NOMO-1 treated with DMSO at 0.1 percent for 48 hours (cell line): ENCODE measurements around the gene CNGA2.
"Not testable (repeated sequence)": the region's sequence is repeated elsewhere in the genome, so short reads cannot be mapped to it uniquely, and the experiment has no call there.

ENCODE experiments used
- DNase-seq: peaks from one replicate; lab custom pipeline; 2025; ENCODE audit not compliant: unreplicated experiment; lab: John Stamatoyannopoulos, UW

CNGA2 gene

DNA sequence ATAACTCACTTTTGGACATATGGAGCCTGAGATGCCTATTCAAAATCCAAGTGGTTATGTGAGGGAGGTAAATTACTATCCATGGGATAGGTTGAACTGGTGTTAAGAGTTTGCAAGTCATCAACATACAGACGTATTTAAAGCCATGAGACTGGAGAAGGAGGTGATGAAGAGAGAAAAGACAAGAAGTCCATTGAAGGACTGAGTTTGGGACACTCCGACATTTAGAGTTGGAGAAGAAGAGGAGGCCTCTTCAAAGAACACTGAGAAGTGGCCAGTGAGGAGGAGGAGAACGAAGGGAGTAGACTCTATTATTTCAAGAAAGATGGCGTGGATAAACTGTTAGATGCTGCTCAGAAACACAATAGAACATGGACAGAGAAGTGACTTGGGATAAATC lies at the start of gene CNGA2:
TSS of gene CNGA2 (plus strand) at position 301 of the 400 bp plus-strand sequence. CDS start 3,738 bp downstream, outside the sequence.
- DNase-seq = no peak

DNA sequence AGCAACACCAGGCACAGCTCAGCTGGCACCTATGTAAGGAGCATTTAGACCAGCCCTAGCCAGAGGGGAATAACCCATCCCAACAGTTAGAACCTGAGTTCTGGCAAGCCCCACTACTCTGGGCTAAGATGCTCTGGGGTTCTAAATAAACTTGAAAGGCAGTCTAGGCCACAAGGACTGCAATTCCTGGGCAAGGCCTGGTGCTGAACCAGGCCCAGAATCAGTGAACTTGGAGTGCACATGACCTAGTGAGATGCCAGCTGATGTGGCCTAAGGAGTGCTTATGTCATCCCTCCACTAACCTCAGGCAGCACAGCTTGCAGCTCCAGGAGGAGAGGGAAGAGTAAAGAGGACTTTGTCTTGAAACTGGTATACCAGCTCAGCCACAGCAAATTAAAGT lies 46.9 kb upstream of the CNGA2 start:
- DNase-seq = no peak

DNA sequence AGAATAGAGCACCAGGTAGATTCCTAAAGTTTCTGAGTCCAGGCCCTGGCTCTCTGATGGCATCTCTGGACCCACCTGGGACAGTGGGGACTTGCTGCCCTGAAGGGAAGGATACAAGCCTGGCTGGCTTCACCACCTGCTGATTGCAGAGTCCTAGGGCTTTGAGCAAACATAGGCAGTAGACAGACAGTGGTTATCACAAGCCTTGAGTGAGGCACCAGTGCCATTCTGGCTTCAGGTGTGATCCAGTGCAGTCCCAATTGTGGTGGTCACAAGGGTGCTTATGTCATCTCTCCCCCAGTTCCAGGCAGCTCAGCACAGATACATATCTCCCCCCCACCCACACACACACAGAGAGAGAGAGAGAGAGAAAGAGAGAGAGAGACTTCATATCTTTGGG lies 45.9 kb upstream of the CNGA2 start:
- DNase-seq = no peak

DNA sequence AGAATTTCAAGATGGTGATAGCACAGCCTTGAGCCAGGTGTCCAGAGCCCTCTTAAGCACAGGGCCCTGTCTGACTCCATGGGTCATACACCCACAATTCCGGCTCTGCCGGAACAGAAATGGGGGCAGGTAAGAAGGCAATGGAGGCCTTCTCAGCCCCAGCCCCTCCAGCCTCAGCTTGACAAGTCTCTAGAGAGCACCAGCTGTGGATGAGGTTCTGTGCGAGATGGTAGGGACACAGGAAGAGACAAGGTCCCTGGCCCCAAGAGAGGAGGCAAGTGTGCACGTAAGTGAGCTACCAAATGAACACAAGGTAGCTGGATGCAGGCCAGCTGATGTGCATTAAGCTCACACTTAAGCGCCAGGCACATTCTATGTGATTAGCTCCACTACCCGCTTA lies 41.7 kb upstream of the CNGA2 start:
- no peak for DNase-seq

DNA sequence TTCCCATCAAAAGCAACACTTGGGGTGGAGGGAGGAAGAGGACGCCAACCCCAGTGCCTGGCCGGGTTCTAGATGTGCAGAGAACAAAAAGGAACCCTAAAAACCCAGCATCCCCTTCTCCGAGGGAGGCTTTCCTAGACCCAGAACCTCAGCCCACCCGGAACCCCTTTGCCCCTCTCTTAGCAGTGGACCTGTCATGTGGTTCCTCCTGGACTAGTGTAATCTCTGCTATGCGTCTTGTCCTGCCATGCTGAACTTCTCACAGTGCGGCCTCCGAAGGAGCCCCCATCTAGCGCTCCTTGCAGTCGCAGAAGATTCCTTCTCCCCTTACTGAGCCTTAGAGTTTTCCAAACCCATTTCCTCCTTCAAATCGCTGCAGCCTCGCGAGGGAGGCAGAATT lies 40.4 kb upstream of the CNGA2 start:
- no peak for DNase-seq

DNA sequence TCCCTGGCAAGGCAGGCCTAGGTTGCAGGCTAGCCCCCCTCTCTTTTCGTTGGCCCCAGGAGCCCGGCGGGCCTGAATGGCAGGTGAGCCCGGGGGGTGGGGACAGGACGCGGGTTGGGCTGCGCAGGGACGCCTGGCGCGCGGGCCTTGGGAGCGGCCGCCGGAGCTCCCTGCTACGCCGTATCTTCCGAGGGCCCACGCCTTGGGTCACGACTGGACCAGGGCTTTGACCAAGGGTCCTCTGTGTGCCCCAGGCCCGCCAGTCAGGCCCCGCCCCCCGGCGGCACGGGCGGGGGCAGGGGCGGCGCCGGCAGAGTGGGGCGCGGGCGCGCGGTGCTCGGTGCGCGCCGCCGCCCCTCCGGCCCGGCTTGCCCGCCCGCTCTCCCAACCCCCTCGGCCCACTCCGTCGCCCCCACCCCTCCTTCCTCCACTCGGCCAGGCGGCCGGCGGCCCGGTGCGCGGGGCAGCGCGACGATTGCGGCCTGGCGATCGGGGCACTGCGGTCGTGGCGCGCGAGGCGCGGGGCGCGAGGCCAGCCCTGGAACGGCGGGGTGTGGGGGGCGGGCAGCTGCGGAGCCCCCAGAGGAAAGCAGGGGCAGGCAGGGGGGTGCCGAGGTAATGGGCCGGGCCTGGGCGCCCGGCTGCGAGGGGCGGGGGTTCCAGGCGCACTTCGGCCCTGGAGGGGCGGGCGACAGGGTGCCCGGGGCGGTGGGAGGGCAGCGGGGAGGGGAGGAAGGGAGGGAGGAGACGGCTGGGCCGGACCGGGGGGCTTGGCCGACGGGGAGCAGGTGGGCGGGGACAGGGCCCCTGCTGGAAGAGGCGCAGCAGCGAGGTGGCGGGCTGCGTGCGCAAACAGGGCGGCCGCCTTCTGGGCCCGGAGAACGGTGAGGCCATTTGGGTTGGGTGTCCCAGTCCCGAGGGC lies 39.6 kb upstream of the CNGA2 start, which contains the start of gene PRRG3:
TSS of gene PRRG3 (plus strand) at position 798 of the 922 bp plus-strand sequence. CDS start 3,357 bp downstream, outside the sequence.
- no peak for DNase-seq

DNA sequence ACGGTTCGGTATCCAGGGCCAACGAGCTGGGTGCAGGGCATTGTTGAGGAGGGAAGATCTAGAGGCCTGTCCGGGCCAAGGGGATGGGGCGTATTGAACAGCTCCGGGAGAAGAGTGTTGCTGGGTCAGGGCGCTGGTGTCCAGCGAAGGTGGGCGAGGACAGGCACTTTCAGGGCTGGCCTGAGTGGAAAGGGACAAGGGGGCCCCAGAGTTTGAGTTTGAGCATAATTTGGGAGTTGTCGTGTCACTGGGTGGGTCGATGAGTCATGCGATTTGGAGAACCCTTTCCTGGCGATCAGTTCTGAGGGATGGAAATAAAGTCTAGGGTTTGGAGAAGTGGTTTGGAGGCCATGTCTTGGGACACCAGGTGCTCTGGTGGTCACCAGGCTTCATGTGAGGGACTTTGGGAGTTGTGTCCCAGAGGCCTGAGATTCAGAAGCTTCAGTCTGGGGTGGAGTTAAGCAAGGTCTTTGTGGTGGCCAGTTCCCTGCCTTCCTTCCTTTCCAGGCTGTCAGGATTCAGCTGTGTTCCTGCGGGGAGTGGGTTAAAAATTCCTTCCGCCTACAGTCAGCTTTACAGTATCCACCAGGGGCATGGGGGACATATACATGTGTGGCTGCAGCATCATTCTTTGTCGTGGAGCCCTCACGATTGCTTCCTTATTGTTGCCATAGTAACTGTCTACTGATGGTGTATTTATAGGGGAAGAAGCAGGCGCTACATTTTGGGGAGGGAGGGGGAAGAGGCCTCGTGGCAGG lies 38.8 kb upstream of the CNGA2 start:
- no peak for DNase-seq

DNA sequence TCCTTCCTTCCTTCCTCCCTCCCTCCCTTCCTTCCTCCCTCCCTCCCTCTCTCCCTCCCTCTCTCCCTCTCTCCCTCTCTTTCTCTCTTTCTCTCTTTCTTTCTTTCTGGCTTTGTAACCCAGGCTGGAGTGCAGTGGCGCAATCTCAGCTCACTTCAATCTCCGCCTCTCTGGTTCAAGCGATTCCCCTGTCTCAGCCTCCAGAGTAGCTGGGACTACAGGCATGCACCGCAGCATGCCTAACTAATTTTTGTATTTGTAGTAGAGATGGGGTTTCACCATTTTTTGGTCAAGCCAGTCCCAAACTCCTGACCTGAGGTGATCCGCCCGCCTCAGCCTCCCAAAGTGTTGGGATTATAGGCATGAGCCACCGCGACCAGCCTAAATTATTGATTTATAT lies 37.5 kb upstream of the CNGA2 start:
- not testable (repeated sequence) for DNase-seq

DNA sequence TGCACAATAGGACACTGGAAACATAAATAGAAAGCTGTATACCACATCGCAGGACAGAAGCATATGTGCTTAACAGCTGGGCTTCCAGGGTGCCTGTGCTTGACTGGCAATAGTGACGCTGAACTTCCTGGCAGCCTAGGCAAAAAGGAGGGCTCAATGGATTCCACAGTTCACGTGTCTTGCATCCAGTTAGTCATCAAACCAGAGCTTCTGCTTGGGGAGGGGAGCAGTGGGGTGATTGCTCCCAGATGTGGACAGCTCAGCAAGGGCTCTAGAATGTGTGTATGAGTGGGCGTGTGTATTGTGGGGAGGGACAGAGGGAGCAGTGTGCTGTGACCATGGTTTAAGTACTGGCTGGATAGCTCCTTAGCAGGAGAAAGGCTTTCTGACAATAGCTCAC lies 37.0 kb upstream of the CNGA2 start:
- no peak for DNase-seq

DNA sequence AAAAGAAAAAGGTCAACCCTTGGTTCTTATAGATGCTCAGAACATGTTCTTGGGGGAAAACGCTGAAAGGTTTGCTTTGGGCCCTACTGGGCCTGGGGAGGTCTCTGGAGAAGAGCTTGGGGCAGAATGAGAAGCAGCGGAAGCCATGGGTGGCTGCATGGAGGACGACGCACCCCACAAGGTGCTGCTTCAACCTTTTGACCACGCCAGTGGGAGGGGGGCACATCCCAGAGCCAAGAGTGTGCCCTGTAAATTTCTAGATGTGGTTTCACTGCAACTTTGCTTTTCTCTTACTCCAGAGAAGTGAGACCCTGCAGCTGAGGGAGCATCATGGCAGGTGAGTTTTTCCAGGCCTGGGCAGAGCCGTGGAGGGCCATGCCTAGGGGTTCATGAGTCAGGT lies 36.1 kb upstream of the CNGA2 start:
- DNase-seq = no peak

DNA sequence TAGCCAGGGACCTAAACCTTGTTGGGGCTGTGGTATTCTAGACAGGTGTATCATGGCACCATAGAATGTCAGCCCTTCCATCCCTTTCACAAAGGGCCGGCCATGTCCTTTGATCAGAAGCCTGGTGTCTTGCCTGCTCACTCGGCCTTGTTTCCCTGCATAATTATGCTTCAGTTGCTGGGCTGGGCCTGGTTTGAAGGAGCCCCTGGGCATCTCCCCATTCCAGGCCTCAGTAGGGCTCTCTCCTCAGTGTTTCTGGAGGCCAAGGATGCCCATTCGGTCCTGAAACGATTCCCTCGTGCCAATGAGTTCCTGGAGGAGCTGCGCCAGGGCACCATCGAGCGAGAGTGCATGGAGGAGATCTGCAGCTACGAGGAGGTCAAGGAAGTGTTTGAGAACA lies 34.8 kb upstream of the CNGA2 start:
- DNase-seq = no peak

DNA sequence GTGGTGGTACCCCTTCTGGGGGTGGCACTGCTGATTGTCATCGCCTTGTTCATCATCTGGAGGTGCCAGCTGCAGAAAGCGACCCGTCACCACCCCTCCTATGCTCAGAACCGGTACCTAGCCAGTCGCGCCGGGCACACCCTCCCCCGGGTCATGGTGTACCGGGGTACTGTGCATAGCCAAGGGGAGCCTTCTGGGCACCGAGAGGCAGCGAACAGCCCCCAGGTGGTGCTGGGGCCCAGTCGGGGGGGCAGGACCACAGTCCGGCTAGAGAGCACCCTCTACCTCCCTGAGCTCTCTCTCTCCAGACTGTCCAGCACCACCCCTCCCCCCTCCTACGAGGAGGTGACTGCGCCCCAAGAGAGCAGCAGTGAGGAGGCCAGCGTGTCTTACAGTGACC lies 34.0 kb upstream of the CNGA2 start:
- no peak for DNase-seq

DNA sequence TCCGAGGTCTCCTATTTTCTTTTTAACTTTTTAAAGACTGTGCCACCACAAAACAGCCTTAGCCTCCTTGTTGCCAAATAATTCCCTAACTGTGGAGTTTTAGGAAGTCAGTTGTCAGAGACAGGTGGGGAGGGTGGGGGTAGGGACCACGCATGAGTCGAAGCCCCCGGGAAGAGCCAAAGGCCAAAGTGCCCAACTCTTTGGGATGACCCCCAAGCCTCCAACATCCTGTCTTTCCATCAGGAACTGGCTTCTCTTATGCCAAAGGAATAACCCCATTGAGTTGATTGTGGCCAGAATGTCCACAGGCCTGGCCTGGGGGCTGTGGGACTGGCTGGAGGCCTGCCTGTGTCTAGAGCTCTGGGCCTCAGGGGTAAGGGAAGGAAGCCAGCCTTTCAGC lies 33.5 kb upstream of the CNGA2 start:
- no peak for DNase-seq

DNA sequence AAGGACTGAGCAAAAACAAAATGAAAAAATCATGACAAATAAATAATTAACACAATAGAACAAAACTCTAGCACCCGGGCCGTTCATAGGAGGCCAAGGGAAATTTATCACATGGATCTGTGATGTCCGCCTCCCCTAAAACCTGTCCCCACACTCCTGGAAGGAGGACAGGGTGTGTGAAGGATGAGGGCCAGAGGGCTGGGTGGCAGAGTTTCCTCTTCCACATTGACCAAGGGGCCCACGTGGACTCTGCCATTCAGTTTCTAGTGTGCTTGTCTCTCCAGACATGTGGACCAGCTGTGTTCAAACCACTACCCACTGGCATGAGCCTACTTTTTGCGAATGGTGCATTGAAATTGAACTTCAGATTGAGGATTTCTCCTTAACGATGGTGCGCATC lies 33.0 kb upstream of the CNGA2 start:
- no peak for DNase-seq

DNA sequence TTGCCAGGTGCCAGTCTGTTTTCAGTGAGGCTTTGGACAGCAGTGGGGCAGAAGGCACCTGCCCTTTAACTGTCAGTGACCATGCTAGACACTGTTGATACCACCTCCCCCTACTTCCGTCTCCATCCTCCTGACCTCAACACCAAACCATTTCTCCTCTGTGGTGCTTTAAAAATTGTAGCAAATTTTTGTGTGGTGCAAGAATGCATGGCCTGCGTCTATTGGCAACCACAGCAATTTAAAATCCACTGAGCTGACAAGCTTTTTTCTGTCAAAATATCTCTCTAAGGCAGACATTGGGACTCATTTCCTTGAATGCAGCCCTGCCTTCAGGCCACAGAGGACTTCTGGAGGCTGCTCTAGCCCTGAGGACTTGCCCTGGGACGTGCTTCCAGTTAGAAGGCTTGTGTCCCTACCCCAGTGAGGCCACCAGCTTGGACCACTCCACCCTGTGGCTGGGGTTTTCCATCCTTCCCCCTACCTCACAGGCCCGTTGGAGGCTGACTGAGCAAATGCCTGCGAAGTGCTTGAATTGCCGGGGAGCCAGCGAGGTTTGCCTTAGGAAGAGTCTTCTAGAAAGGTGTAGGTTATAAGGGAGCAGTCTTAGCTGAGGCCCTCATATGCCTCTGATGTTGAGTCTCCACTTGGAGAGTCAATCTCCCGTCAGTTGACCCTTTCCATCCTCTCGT lies 32.4 kb upstream of the CNGA2 start:
- DNase-seq = no peak

DNA sequence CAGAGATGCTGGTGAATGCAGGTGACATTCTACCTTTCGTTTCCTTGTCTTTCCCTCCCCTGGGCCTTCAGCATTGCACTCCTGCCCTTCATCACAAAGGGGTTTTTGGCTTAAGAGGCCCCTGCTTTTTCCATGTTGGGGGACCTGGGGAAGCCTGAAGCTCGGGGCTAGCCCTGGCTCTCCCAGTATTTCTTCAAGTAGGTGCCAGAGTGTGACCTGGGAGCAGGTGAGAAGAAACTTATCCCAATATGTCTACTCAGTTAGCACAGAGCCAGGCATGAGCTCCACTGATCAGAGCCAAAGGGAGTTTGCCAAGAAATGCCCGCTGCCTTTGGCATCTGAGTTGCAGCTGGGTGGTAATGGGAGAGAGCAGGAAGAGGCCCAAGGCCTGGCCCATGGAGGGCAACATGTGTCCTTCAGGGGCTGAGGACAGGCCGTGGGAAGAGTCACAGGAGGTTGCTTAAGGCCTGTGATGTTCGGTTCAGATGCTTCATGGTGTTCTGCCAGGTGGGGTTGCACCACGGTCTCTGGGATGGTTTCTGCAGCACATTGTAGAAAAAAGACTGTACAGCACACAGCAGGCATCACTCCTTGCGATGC lies 31.7 kb upstream of the CNGA2 start:
- no peak for DNase-seq

DNA sequence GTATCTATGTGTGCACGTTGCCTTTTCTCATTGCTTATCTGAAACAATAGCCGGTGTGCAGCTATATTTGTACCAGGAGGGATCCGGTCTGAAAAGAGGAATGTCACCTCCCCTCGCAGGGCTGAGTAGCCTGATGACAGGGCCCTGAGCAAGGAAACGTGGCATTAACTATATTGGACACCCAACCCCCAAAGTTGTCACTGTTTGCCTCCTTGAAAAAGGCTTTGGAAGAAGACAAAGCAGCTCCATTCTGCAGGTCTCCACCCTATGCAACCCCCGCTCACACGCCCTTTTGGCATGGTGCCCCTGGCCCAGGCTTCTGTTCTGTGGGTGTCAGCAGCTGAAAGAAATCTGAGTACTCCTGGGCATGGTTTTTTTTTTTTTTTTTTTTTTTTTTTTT lies 31.1 kb upstream of the CNGA2 start:
- no peak for DNase-seq

DNA sequence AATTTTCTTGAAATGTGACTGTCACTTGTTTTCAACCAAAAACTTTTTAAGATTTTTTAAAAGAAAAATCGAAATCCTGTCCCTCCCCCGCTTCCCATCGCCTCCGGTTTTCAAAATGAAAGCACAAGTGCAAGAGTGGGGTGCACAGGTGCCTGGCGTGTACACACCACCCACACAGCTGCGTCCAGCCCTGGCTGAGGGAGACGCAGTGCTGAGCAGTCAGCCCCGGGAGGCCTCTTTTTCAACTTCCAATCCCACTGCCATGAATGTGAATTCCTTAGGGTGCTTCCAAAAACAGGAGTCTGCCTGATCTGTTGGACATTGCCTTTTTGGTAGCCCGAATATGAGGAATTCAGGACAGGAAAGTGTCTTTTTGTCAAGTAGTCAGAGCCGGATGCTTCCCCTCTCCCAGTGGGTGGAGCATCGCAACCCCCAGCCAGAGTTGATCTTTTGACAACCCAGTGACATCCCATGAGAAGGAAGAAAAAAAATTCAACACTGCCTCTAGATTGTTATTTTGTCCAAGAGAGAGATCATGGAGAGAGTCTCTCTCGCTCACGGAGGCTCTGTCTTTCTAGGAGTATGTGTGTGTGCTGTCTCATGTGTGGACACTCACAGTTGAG lies 30.4 kb upstream of the CNGA2 start:
- DNase-seq = no peak

DNA sequence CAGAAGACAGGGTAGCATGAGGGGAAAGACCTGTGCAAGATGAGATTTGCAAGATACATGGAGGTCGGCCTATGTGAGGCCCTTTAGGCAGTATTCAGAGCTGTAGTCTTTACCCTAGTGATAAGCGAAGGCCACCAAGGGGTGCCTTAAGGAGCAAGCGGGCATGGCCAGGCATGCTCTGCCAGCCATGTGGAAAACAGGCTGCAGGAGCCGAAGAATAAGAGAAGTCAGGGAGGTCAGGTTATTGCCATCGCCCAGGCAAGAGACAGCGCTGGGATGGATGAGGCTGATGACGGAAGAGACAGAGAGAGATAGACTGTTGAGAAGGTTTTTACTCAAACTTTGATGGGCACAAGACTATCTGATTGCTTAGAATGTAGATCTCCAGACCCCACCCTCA lies 25.7 kb upstream of the CNGA2 start:
- no peak for DNase-seq

DNA sequence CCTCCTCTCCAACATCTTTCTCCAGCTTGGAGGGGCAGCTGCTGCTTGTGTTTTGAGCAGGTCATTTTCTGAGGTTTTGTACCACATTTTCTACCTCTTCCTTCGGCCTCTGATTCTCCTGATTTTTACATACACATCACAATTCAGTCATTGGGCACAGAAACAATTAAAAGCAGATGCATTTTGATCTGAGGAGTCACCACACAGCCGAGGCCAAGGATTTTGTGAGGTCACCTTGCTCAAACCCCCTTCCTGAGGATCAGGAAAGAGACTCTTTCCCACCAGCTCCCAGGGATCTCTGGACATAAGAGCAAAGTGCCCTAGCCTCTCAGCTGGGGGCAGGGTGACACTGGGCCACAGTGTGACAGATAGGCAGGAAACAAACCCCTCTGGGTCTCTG lies 24.1 kb upstream of the CNGA2 start:
- DNase-seq = no peak

DNA sequence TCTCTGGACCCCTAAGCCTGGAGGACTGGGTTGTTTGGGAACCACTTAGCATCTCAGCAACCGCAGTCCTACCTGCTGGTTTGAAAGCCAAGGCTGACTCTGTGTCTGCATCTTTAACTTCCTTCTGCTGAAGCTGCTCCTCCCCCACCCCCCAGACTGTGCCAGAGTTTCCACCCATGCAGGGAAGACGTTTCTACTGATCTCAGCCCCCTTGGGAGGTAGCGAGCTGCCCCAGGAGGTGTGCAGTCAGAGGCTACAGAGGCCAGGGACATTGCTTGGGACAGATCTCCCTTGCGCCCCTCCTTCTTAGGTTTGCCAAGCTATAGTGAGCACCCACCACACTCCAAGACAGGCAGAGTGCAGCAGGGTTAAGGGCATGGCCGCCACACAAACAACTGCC lies 23.4 kb upstream of the CNGA2 start:
- DNase-seq = no peak
